Measurements from ENCODE around the gene CHMP5.

The CHMP5 gene

GRCh38 chr9:33232815-33233214, 32.0 kb upstream of the CHMP5 start:
- TF ChIP-seq CTCF (IDR thresholded peaks at IDR 0.05; ENCODE audit: low read depth, low read length, missing control alignments), result no peak
- in situ Hi-C loops (cut with HindIII; ENCODE audit: low sequenced_read_pairs), result no loop called here

GRCh38 chr9:33233626-33234342, 31.1 kb upstream of the CHMP5 start:
- in situ Hi-C loops (cut with HindIII; ENCODE audit: low sequenced_read_pairs), result no loop called here
- no peak for TF ChIP-seq CTCF (IDR thresholded peaks at IDR 0.05; ENCODE audit: low read depth, low read length, missing control alignments)
- H3K4me3 ChIP-seq (ENCODE audit: low read depth, low read length), result no peak overlapping the region
- peak; percentile 67 for DNase-seq (ENCODE audit: low read depth)

More at GRCh38 chr9:33232815-33233214, 32.0 kb upstream of the CHMP5 start:
- H3K4me3 ChIP-seq (ENCODE audit: low read depth, low read length), result no peak overlapping the region
- no peak for DNase-seq (ENCODE audit: low read depth)

- H3K4me3 ChIP-seq (ENCODE audit: low read depth, low read length), result no peak overlapping the region
- DNase-seq (ENCODE audit: low read depth), result no peak
- TF ChIP-seq CTCF (IDR thresholded peaks at IDR 0.05; ENCODE audit: low read depth, low read length, missing control alignments), result no peak
- in situ Hi-C loops (cut with HindIII; ENCODE audit: low sequenced_read_pairs), result no loop called here
Measured at GRCh38 chr9:33234511-33235467, 30.1 kb upstream of the CHMP5 start.

GRCh38 chr9:33236571-33236970, 28.3 kb upstream of the CHMP5 start:
- in situ Hi-C loops (cut with HindIII; ENCODE audit: low sequenced_read_pairs), result no loop called here
- no peak overlapping the region for H3K4me3 ChIP-seq (ENCODE audit: low read depth, low read length)
- no peak for DNase-seq (ENCODE audit: low read depth)

GRCh38 chr9:33239921-33240320, 24.9 kb upstream of the CHMP5 start, which contains the start of gene SPINK4:
Gene SPINK4, plus strand, starts transcription at chr9:33240167. Its CDS starts 42 bp downstream, at chr9:33240209.
- H3K4me3 ChIP-seq (ENCODE audit: low read depth, low read length), result no peak within 1 kb of the TSS
- in situ Hi-C loops (cut with HindIII; ENCODE audit: low sequenced_read_pairs), result no loop called here
- TF ChIP-seq CTCF (IDR thresholded peaks at IDR 0.05; ENCODE audit: low read depth, low read length, missing control alignments), result no peak
- no peak for DNase-seq (ENCODE audit: low read depth)

More at GRCh38 chr9:33236571-33236970, 28.3 kb upstream of the CHMP5 start:
- no peak for TF ChIP-seq CTCF (IDR thresholded peaks at IDR 0.05; ENCODE audit: low read depth, low read length, missing control alignments)

GRCh38 chr9:33241298-33241697, 23.6 kb upstream of the CHMP5 start:
- TF ChIP-seq CTCF (IDR thresholded peaks at IDR 0.05; ENCODE audit: low read depth, low read length, missing control alignments), result no peak
- no peak for DNase-seq (ENCODE audit: low read depth)
- in situ Hi-C loops (cut with HindIII; ENCODE audit: low sequenced_read_pairs), result no loop called here
- H3K4me3 ChIP-seq (ENCODE audit: low read depth, low read length), result no peak overlapping the region

All from astrocyte of the cerebellum (primary cell).